Pancreas (tissue), 10 donors: Measurements from ENCODE around the gene ST8SIA5. TPM values are rescaled to one million over a fixed set of nuclear protein-coding genes. Genes with fewer than 3 reads are reported as not detected.

Experiments
- ATAC-seq, 4 donors: fragments of 200-7000 bp; cut with Tn5 transposase; one replicate each; pipeline versions ENCODE4 v1.8.0 to v1.9.1; 2020; ENCODE audit warnings: mild to moderate bottlenecking in 4 of 4, moderate library complexity in 4 of 4
- DNase-seq, 6 donors: peaks; one replicate each; pipeline ENCODE4 v3.0.0-alpha.2; 2020
- FAIRE-seq: peaks from 2 replicates; lab custom pipeline; 2012; peaks lifted over from hg19 to GRCh38; lab: Jason Lieb, UNC
- H3K27ac ChIP-seq, 4 donors: fragments of 200-600 bp; sonication (generic); 1 replicate in 3 of 4; 2 replicates in 1 of 4; pipeline versions ENCODE4 v1.5.0 to v1.8.0; 2020
- H3K27me3 ChIP-seq, 4 donors: fragments of 200-600 bp; one replicate each; pipeline ENCODE4 v1.8.0; 2021
- H3K36me3 ChIP-seq, 3 donors: fragments of 200-600 bp; sonication (generic) in 1 of 3; one replicate each; pipeline versions ENCODE4 v1.5.0 to v1.8.0; 2020 to 2021
- H3K4me1 ChIP-seq, 3 donors: fragments of 200-600 bp; one replicate each; pipeline ENCODE4 v1.8.0; 2021
- H3K4me3 ChIP-seq, 4 donors: fragments of 200-600 bp; sonication (generic) in 2 of 4; one replicate each; pipeline versions ENCODE4 v1.5.0 to v1.8.0; 2020 to 2021
- H3K9me3 ChIP-seq, 4 donors: fragments of 200-600 bp; one replicate each; pipeline ENCODE4 v1.8.0; 2021
- WGBS, 2 donors: extraction: QIAGEN DNeasy Blood & Tissue Kit; methylation state at CpG; one replicate each; pipeline ENCODE4 v1.1.7; 2013; 5-methylcytosine and 5-hydroxymethylcytosine counted together
- intact Hi-C, 3 donors: fragments of 100-400 bp; cut with DNase I; formaldehyde crosslinking; loops; one replicate each; pipeline versions ENCODE4 v1.11.1 to v1.14.2; 2022
- polyA plus RNA-seq, 2 donors: library from polyadenylated mRNA; stranded (reverse); fragments of 200-250 nt; gene quantifications; one replicate each; pipeline ENCODE4 v1.2.3, GENCODE V29; 2013
- total RNA-seq, 6 donors: library from RNA; stranded (reverse); fragmentation: NEBNext Ultra II Directional in 4 of 6; extraction: Animal tissue kit (Norgen Biotek cat#: 25700) in 4 of 6; gene quantifications; one replicate each; pipeline versions ENCODE4 v1.2.1 to v1.2.4, GENCODE V29; 2021 to 2023
- TF ChIP-seq, protein P1 (sequence below), 4 donors: fragments of 200-600 bp; sonication (generic) in 3 of 4; IDR thresholded peaks; one replicate each; pipeline versions ENCODE4 v1.5.0 to v1.8.0; 2021; ENCODE audit warnings: antibody characterized with exemption in 4 of 4
- donor health status: healthy with polysubstance abuse.
- donor health status: DM: no; HTN: no; CAD: no; lungs with moderate emphysema.
- donor health status: DM: no; HTN: no; CAD: no.
- donor health status: control.
- donor health status: control.
- donor health status: Bipolar disorder and iron deficiency.
- donor health status: DM: yes; HTN: yes; CAD: no.
- donor health status: DM: no; HTN: no; CAD: no.
- donor health status: DM: no; HTN: no; CAD: no.
- donor health status: DM: yes; HTN: yes; CAD: no.

The ST8SIA5 gene
- total and polyA plus RNA-seq, 8 donors: 0.06 to 1.1 (median 0.24) TPM

DNA sequence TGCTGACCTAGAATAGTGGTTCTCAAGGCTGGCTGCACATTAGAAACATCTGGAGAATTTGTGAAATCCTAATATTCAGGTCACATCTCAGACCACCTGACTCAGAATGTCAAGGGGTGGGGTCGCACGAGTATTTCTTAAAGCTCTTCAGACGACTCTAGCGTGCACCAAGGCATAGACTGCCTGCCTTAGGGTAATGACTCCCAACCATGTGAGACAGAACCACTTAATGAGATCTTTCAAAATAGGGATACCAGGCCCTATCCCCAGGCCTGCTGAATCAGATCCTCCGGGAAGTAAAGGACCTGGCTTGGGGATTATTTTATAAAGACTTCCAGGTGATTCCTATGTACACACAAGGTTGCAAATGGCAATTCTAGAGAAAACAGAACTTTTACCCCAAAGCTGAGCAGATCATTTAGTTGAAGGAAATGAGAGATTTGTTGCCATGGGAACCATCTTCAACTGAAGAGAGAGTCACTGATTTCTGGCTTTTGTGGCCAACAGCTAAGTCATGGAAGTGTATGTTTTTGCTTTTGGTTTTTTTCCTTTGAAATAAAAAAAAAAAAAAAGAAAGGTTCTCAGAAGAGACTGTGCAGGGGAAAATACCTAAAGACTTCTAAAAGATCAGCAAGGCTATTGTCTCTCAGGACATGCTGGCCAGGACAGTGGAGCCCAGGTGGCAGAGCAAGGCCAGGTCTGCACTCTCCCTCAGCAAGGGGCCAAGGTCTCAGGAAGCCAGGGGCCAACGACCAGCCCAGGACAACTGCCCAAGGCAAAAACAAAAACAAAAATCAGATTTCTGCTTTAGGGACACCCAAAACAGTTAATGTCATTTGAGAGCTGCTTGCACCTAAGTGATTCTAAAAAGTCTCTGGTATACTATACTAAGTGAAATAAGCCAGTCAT lies 84.5 kb downstream of the ST8SIA5 start:
- H3K27me3 ChIP-seq: no peaks in the 10 kb centered on the region
- TF ChIP-seq, protein P1, sequence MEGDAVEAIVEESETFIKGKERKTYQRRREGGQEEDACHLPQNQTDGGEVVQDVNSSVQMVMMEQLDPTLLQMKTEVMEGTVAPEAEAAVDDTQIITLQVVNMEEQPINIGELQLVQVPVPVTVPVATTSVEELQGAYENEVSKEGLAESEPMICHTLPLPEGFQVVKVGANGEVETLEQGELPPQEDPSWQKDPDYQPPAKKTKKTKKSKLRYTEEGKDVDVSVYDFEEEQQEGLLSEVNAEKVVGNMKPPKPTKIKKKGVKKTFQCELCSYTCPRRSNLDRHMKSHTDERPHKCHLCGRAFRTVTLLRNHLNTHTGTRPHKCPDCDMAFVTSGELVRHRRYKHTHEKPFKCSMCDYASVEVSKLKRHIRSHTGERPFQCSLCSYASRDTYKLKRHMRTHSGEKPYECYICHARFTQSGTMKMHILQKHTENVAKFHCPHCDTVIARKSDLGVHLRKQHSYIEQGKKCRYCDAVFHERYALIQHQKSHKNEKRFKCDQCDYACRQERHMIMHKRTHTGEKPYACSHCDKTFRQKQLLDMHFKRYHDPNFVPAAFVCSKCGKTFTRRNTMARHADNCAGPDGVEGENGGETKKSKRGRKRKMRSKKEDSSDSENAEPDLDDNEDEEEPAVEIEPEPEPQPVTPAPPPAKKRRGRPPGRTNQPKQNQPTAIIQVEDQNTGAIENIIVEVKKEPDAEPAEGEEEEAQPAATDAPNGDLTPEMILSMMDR (IDR thresholded peaks at IDR 0.05): no peak
- H3K9me3 ChIP-seq: no peaks in the 10 kb centered on the region
- WGBS, 2 donors: 70 to 74% methylated on average over 6 of the region's 6 CpGs
- H3K36me3 ChIP-seq: no peaks in the 10 kb centered on the region
- H3K4me1 ChIP-seq: no peaks in the 10 kb centered on the region
- DNase-seq: no peak
- H3K27ac ChIP-seq: no peak overlapping the region
- FAIRE-seq: no peak
- intact Hi-C loops: no loop called here
- no peak overlapping the region for H3K4me3 ChIP-seq
- ATAC-seq: no peak

DNA sequence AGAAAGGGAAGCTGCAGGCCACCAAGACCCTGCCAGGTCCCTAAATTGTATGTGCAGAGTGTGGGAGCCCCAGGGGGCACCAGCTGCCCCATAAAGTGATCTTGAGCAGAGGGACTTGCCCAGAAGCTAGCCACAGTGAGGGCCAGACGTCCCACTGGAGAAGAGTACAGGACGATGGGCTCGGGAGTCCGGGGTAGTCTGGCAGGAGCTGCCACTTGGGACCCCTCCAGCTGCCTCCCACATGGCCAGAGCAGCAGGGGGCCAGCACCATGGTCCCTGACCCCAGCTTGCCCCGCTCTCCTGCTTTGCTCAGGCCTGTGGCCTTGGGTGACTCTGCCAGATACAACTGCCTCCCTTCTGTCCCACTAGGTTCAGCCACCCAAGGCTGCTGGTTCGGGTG lies 88.2 kb downstream of the ST8SIA5 start:
- Histone ChIP-seq H3K36me3 (no peaks in the 10 kb centered on the region), H3K27me3 (no peaks in the 10 kb centered on the region), H3K27ac (no peak overlapping the region), H3K4me1 (no peaks in the 10 kb centered on the region), H3K4me3 (no peak overlapping the region), H3K9me3 (no peaks in the 10 kb centered on the region)
- no peak for ATAC-seq
- FAIRE-seq: no peak
- peak in 1 of 6 donors; percentile 41 for DNase-seq
- 59 to 77% methylated on average over 6 of the region's 6 CpGs for WGBS, 2 donors
- intact Hi-C loops: no loop called here
- TF ChIP-seq, protein P1 (IDR thresholded peaks at IDR 0.05): no peak

DNA sequence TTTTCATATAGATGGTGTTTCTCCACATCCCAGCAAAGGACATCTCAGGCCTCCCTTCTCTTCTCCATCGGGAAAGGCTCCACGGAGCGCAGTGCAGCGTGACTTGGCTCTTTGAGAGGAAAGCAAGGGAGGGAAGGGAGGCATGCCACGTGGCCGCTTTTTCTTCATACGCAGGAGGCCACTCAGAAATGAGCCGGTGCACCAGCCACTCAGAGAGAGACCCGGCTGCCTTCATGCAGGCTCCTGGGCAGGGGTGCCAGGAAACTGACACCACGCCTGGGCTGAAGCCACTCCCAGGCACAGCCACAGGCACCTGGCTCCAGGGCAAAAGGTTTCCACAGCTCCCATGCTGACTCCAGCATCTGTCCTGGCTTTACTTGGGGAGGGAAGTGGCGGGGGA lies 88.7 kb downstream of the ST8SIA5 start:
- DNase-seq (no peak), ATAC-seq (no peak), FAIRE-seq (no peak)
- Histone ChIP-seq H3K9me3 (no peaks in the 10 kb centered on the region), H3K27me3 (no peaks in the 10 kb centered on the region), H3K4me1 (no peaks in the 10 kb centered on the region), H3K4me3 (no peak overlapping the region), H3K27ac (no peak overlapping the region), H3K36me3 (no peaks in the 10 kb centered on the region)
- TF ChIP-seq, protein P1 (IDR thresholded peaks at IDR 0.05): no peak
- WGBS, 2 donors: 57 to 69% methylated on average over 11 of the region's 11 CpGs
- intact Hi-C loops: no loop called here

DNA sequence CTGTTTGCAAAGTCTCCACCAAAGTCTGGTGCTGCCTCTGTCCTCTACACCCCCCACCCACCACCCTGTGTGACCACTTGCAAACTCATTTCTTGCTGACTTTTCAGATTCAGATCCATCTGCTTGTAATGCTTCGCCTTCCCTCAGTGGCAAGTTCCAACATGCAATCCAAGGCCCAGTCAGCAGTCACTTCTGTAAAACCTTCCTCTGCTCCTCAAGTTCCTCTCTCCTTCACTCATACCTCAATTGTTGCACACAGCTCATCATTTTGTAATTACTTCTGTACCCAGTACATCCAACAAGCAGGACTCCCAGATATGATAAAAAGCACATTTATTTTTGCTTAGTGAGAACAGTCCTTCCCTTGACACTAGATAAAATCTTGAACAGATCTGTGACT lies 93.3 kb downstream of the ST8SIA5 start:
- H3K27ac ChIP-seq: no peak overlapping the region
- no peak overlapping the region for H3K4me3 ChIP-seq
- H3K36me3 ChIP-seq: no peaks in the 10 kb centered on the region
- no peaks in the 10 kb centered on the region for H3K4me1 ChIP-seq
- ATAC-seq: no peak
- intact Hi-C loops: no loop called here
- no peaks in the 10 kb centered on the region for H3K9me3 ChIP-seq
- DNase-seq: no peak
- no peak for FAIRE-seq
- 80 to 85% methylated on average over 1 of the region's 1 CpG for WGBS, 2 donors
- TF ChIP-seq, protein P1 (IDR thresholded peaks at IDR 0.05): no peak
- no peaks in the 10 kb centered on the region for H3K27me3 ChIP-seq
